Pancreas (tissue), 10 donors: ENCODE results near the gene FOXB1. TPM values are rescaled to one million over a fixed set of nuclear protein-coding genes. Genes with fewer than 3 reads are reported as not detected.

ENCODE experiments used
- ATAC-seq, 4 donors: fragments of 200-7000 bp; cut with Tn5 transposase; one replicate each; pipeline versions ENCODE4 v1.8.0 to v1.9.1; 2020; ENCODE audit warnings: mild to moderate bottlenecking in 4 of 4, moderate library complexity in 4 of 4
- DNase-seq, 6 donors: peaks; one replicate each; pipeline ENCODE4 v3.0.0-alpha.2; 2020
- FAIRE-seq: peaks from 2 replicates; lab custom pipeline; 2012; peaks lifted over from hg19 to GRCh38; lab: Jason Lieb, UNC
- H3K27ac ChIP-seq, 4 donors: fragments of 200-600 bp; sonication (generic); 1 replicate in 3 of 4; 2 replicates in 1 of 4; pipeline versions ENCODE4 v1.5.0 to v1.8.0; 2020
- H3K27me3 ChIP-seq, 4 donors: fragments of 200-600 bp; one replicate each; pipeline ENCODE4 v1.8.0; 2021
- H3K36me3 ChIP-seq, 3 donors: fragments of 200-600 bp; sonication (generic) in 1 of 3; one replicate each; pipeline versions ENCODE4 v1.5.0 to v1.8.0; 2020 to 2021
- H3K4me1 ChIP-seq, 3 donors: fragments of 200-600 bp; one replicate each; pipeline ENCODE4 v1.8.0; 2021
- H3K4me3 ChIP-seq, 4 donors: fragments of 200-600 bp; sonication (generic) in 2 of 4; one replicate each; pipeline versions ENCODE4 v1.5.0 to v1.8.0; 2020 to 2021
- H3K9me3 ChIP-seq, 4 donors: fragments of 200-600 bp; one replicate each; pipeline ENCODE4 v1.8.0; 2021
- WGBS, 2 donors: extraction: QIAGEN DNeasy Blood & Tissue Kit; methylation state at CpG; one replicate each; pipeline ENCODE4 v1.1.7; 2013; 5-methylcytosine and 5-hydroxymethylcytosine counted together
- intact Hi-C, 3 donors: fragments of 100-400 bp; cut with DNase I; formaldehyde crosslinking; loops; one replicate each; pipeline versions ENCODE4 v1.11.1 to v1.14.2; 2022
- polyA plus RNA-seq, 2 donors: library from polyadenylated mRNA; stranded (reverse); fragments of 200-250 nt; gene quantifications; one replicate each; pipeline ENCODE4 v1.2.3, GENCODE V29; 2013
- total RNA-seq, 6 donors: library from RNA; stranded (reverse); fragmentation: NEBNext Ultra II Directional in 4 of 6; extraction: Animal tissue kit (Norgen Biotek cat#: 25700) in 4 of 6; gene quantifications; one replicate each; pipeline versions ENCODE4 v1.2.1 to v1.2.4, GENCODE V29; 2021 to 2023
- TF ChIP-seq, protein P1 (sequence below), 4 donors: fragments of 200-600 bp; sonication (generic) in 3 of 4; IDR thresholded peaks; one replicate each; pipeline versions ENCODE4 v1.5.0 to v1.8.0; 2021; ENCODE audit warnings: antibody characterized with exemption in 4 of 4
- donor health status: healthy with polysubstance abuse.
- donor health status: DM: no; HTN: no; CAD: no; lungs with moderate emphysema.
- donor health status: DM: no; HTN: no; CAD: no.
- donor health status: control.
- donor health status: control.
- donor health status: Bipolar disorder and iron deficiency.
- donor health status: DM: yes; HTN: yes; CAD: no.
- donor health status: DM: no; HTN: no; CAD: no.
- donor health status: DM: no; HTN: no; CAD: no.
- donor health status: DM: yes; HTN: yes; CAD: no.

Gene FOXB1
- total and polyA plus RNA-seq, 8 donors: not detected

- no peaks in the 10 kb centered on the region for H3K9me3 ChIP-seq
- intact Hi-C loops: no loop called here
- TF ChIP-seq, protein P1, sequence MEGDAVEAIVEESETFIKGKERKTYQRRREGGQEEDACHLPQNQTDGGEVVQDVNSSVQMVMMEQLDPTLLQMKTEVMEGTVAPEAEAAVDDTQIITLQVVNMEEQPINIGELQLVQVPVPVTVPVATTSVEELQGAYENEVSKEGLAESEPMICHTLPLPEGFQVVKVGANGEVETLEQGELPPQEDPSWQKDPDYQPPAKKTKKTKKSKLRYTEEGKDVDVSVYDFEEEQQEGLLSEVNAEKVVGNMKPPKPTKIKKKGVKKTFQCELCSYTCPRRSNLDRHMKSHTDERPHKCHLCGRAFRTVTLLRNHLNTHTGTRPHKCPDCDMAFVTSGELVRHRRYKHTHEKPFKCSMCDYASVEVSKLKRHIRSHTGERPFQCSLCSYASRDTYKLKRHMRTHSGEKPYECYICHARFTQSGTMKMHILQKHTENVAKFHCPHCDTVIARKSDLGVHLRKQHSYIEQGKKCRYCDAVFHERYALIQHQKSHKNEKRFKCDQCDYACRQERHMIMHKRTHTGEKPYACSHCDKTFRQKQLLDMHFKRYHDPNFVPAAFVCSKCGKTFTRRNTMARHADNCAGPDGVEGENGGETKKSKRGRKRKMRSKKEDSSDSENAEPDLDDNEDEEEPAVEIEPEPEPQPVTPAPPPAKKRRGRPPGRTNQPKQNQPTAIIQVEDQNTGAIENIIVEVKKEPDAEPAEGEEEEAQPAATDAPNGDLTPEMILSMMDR (IDR thresholded peaks at IDR 0.05): no peak
- H3K4me3 ChIP-seq: no peak overlapping the region
- no peaks in the 10 kb centered on the region for H3K4me1 ChIP-seq
- no peak overlapping the region for H3K27ac ChIP-seq
- DNase-seq (no peak), FAIRE-seq (no peak), ATAC-seq (no peak)
- peaks cover 0 to 54% (median 8%) of the 10 kb centered on the region in 4 donors for H3K27me3 ChIP-seq
- WGBS, 2 donors: 37 to 42% methylated on average over 2 of the region's 2 CpGs
- H3K36me3 ChIP-seq: no peaks in the 10 kb centered on the region
These were observed 12.3 kb upstream of the FOXB1 start for GRCh38 chr15:59991834-59992233.

DNA sequence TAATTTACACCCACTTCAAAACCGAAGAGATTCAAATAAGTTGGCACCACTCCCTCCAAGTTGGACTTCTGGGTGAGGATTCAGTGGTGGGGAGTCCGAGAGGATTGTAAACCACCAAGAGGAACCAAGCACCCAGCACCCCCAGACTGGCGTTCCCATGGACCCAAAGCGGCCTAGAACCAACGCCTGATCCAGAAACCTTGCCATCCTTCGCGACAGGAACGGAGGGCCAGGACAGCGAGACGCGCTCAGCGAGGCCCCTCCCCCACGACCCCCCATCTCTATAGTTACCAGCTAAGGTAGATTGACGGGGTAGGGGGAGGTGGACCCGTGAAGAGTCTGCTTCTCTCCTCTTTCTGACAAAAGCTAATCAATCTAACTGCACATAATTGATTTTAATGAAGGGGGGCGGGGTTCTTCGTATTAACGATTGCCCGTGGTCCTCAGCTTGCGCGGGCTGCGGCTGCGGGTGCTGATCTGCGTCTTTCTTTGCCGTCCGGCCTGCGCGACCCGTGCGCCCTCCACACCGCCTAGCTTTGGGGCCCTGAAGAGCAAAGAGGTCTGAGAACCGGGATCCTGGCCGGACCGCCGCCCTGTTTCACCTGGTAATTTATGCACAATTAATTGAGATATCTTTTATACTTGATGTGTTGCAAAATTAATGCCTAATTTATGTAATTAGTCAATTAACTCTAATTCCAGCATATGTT, 10.9 kb upstream of the FOXB1 start:
- H3K27me3 ChIP-seq: peaks cover 13 to 67% (median 15%) of the 10 kb centered on the region in 4 donors
- H3K27ac ChIP-seq: no peak overlapping the region
- no peaks in the 10 kb centered on the region for H3K9me3 ChIP-seq
- H3K4me3 ChIP-seq: no peak overlapping the region
- DNase-seq (no peak), ATAC-seq (no peak), FAIRE-seq (no peak)
- no peaks in the 10 kb centered on the region for H3K36me3 ChIP-seq
- H3K4me1 ChIP-seq: peaks cover 0 to 4% (median 3%) of the 10 kb centered on the region in 3 donors
- TF ChIP-seq, protein P1 (IDR thresholded peaks at IDR 0.05): no peak
- intact Hi-C loops: no loop called here
- 21 to 23% methylated on average over 35 of the region's 35 CpGs for WGBS, 2 donors

DNA sequence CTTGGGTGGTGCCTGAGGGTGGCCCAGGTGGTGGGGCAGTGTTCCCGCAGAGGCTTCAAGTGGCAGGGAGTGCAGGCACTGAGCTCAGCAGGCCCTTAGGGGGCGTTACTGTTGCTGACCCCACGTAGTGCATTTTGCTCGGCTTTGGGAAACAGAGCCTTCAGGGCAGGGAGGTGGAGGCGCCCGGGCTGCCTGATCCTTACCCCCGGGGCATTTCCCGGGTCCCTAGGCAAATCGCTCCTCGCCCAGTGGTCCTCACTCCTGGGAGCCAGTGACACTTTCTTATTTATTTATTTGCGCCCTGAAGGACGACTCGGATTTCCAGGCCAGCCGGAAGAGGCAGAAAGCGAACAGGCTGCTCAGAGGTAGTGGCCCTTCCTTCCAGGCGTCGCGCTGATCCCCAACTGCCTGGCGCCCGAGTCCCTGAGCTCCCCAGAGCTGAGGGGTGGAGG, 10.1 kb upstream of the FOXB1 start:
- Histone ChIP-seq H3K4me1 (peaks cover 0 to 4% (median 3%) of the 10 kb centered on the region in 3 donors), H3K9me3 (no peaks in the 10 kb centered on the region), H3K4me3 (no peak overlapping the region), H3K27ac (no peak overlapping the region), H3K27me3 (peaks cover 14 to 75% (median 21%) of the 10 kb centered on the region in 4 donors), H3K36me3 (no peaks in the 10 kb centered on the region)
- intact Hi-C loops: no loop called here
- FAIRE-seq (no peak), ATAC-seq (no peak), DNase-seq (peak in 1 of 6 donors; percentile 50)
- TF ChIP-seq, protein P1 (IDR thresholded peaks at IDR 0.05): no peak
- 8 to 9% methylated on average over 20 of the region's 20 CpGs for WGBS, 2 donors

DNA sequence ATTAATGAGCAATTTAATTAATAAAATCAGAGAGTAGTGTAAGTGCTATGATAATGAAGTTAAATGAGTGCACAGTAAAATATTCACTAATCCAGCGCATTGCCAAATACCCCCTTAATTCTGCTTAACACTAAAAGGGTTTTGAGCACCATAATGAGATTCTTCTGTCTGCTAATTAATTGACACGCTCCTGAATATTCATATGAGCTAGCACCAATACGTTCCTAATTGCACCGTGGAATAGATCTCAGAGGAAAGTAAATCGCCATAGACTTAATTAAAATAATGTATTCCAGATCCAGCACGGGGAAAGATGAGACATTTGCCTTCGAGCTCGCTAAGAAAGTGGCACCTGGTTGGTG, 9.6 kb upstream of the FOXB1 start:
- Histone ChIP-seq H3K9me3 (no peaks in the 10 kb centered on the region), H3K27me3 (peaks cover 14 to 81% (median 21%) of the 10 kb centered on the region in 4 donors), H3K27ac (no peak overlapping the region), H3K36me3 (no peaks in the 10 kb centered on the region), H3K4me1 (peaks cover 0 to 4% (median 3%) of the 10 kb centered on the region in 3 donors), H3K4me3 (no peak overlapping the region)
- FAIRE-seq: no peak
- no peak for ATAC-seq
- WGBS, 2 donors: 6% methylated on average over 8 of the region's 8 CpGs
- no peak for DNase-seq
- intact Hi-C loops: no loop called here
- TF ChIP-seq, protein P1 (IDR thresholded peaks at IDR 0.05): no peak
